HCT116 (cell line): ENCODE results near the gene CDH13. TPM values are rescaled to one million over a fixed set of nuclear protein-coding genes. Genes with fewer than 3 reads are reported as not detected.

Source experiments
- ATAC-seq: fragments of 200-7000 bp; cut with Tn5 transposase; 2 replicates; pipeline ENCODE4 v1.9.1; 2020; ENCODE audit warnings: mild to moderate bottlenecking, moderate library complexity
- BruUV-seq: library from RNA; stranded (reverse); fragments of 400-500 nt; replicated peaks from 2 replicates; lab custom pipeline; 2021; lab: Mats Ljungman, UMichigan
- CTCF ChIA-PET: fragments of 300-600 bp; sonication (Branson Sonifier 250); formaldehyde crosslinking; loops from one replicate; lab custom pipeline; 2021; ENCODE audit warnings: antibody characterized with exemption; lab: Charles Lee
- POLR2A ChIA-PET: fragments of 300-600, 350-600 bp; sonication (Branson Sonifier 250); formaldehyde crosslinking; loops from one replicate; lab custom pipeline; 2021; ENCODE audit warnings: antibody characterized with exemption; lab: Charles Lee
- RAD21 ChIA-PET, 2 experiments: fragments of 300-600 bp; sonication (Branson Sonifier 250); formaldehyde crosslinking; loops; one replicate each; lab custom pipeline; 2023; ENCODE audit warnings: low total read pairs in 2 of 2; ENCODE audit not compliant: uncharacterized antibody in 2 of 2, unreplicated experiment in 2 of 2, low non-redundant PET in 1 of 2; lab: Charles Lee
- DNase-seq: peaks from one replicate; pipeline ENCODE4 v3.0.0-alpha.2; 2010; ENCODE audit warnings: low read depth, low spot score
- H2AFZ ChIP-seq: fragments of 200-600 bp; shearing (Covaris generic), sonication (generic); 2 replicates; pipeline ENCODE4 v1.6.1; 2017; ENCODE audit warnings: low read depth, mixed run types, mixed read lengths, antibody characterized with exemption, low read length; ENCODE audit not compliant: poor library complexity, severe bottlenecking
- H3K27ac ChIP-seq: 2 replicates; pipeline ENCODE4 v1.5.1; 2012; ENCODE audit warnings: low read depth, low read length
- H3K27me3 ChIP-seq: fragments of 200-600 bp; sonication (generic); 2 replicates; pipeline ENCODE4 v1.6.1; 2016; ENCODE audit warnings: mixed run types, low read length, mixed read lengths; ENCODE audit not compliant: insufficient read depth
- H3K36me3 ChIP-seq, 2 experiments: fragments of 200-500 bp in 1 of 2; fragments of 200-600 bp in 1 of 2; sonication (Bioruptor generic) in 1 of 2; sonication (generic) in 1 of 2; 2 replicates each; pipeline versions ENCODE4 v1.5.1 to v1.6.1; 2014 to 2016; ENCODE audit warnings: low read length in 2 of 2, inconsistent platforms in 1 of 2, mixed read lengths in 1 of 2, mixed run types in 1 of 2; ENCODE audit not compliant: insufficient read depth in 2 of 2, control insufficient read depth in 1 of 2
- H3K4me1 ChIP-seq, 2 experiments: fragments of 200-600 bp in 1 of 2; sonication (generic) in 1 of 2; 2 replicates each; pipeline versions ENCODE4 v1.5.1 to v1.6.1; 2012 to 2017; ENCODE audit warnings: low read length in 2 of 2, inconsistent platforms in 1 of 2, mild to moderate bottlenecking in 1 of 2, mixed read lengths in 1 of 2, mixed run types in 1 of 2, moderate library complexity in 1 of 2; ENCODE audit not compliant: insufficient read depth in 2 of 2, control insufficient read depth in 1 of 2
- H3K4me2 ChIP-seq: fragments of 200-600 bp; sonication (generic); 2 replicates; pipeline ENCODE4 v1.6.1; 2017; ENCODE audit warnings: mixed run types, low read length, mixed read lengths
- H3K4me3 ChIP-seq, 2 experiments: fragments of 200-600 bp in 1 of 2; sonication (generic) in 1 of 2; replicated peaks in 1 of 2; 2 replicates each; pipeline ENCODE4 v1.5.1; 2011 to 2016; ENCODE audit warnings: low read length in 2 of 2, control low read depth in 1 of 2, low read depth in 1 of 2, mild to moderate bottlenecking in 1 of 2, mixed read lengths in 1 of 2, mixed run types in 1 of 2
- H3K79me2 ChIP-seq: fragments of 200-600 bp; sonication (generic); 2 replicates; pipeline ENCODE4 v1.6.1; 2017; ENCODE audit warnings: mild to moderate bottlenecking, mixed run types, low read length, moderate library complexity, mixed read lengths; ENCODE audit not compliant: insufficient read depth
- H3K9ac ChIP-seq: fragments of 200-600 bp; sonication (generic); 2 replicates; pipeline ENCODE4 v1.6.1; 2016; ENCODE audit warnings: low read length, mixed read lengths
- H3K9me2 ChIP-seq: fragments of 200-600 bp; sonication (generic), shearing (Covaris generic); 2 replicates; pipeline ENCODE4 v1.6.1; 2017; ENCODE audit warnings: mixed run types, mild to moderate bottlenecking, moderate library complexity; ENCODE audit not compliant: insufficient read depth
- H3K9me3 ChIP-seq, 2 experiments: fragments of 200-500 bp in 1 of 2; fragments of 200-600 bp in 1 of 2; sonication (Bioruptor generic) in 1 of 2; sonication (generic) in 1 of 2; 2 replicates each; pipeline ENCODE4 v1.6.1; 2014 to 2017; ENCODE audit warnings: low read length in 2 of 2, mixed read lengths in 2 of 2, inconsistent platforms in 1 of 2, low read depth in 1 of 2, mild to moderate bottlenecking in 1 of 2, mixed run types in 1 of 2, moderate library complexity in 1 of 2; ENCODE audit not compliant: control insufficient read depth in 1 of 2, insufficient read depth in 1 of 2
- H4K20me1 ChIP-seq: fragments of 200-600 bp; sonication (generic), shearing (Covaris generic); 2 replicates; pipeline ENCODE4 v1.6.1; 2017; ENCODE audit warnings: mixed run types, mild to moderate bottlenecking, moderate library complexity; ENCODE audit not compliant: insufficient read depth
- EGR1 ChIP-seq: IDR thresholded peaks from 2 replicates; pipeline ENCODE4 v1.6.1; 2012; ENCODE audit warnings: low read depth
- ELF1 ChIP-seq: IDR thresholded peaks from 2 replicates; pipeline ENCODE4 v1.6.1; 2012; ENCODE audit warnings: low read depth, borderline replicate concordance
- MAX ChIP-seq: IDR thresholded peaks from 2 replicates; pipeline ENCODE4 v1.6.1; 2012
- POLR2A ChIP-seq: IDR thresholded peaks from 2 replicates; pipeline ENCODE4 v1.7.0; 2011; ENCODE audit warnings: borderline replicate concordance; ENCODE audit not compliant: insufficient read depth, insufficient read length; ENCODE audit errors: extremely low read depth
- ZNF274 ChIP-seq: fragments of 200-500 bp; sonication (Bioruptor generic); IDR thresholded peaks from 2 replicates; pipeline ENCODE4 v1.6.1; 2014; ENCODE audit warnings: mild to moderate bottlenecking, low read depth, low read length, inconsistent platforms
- intact Hi-C: fragments of 100-400 bp; cut with micrococcal nuclease; formaldehyde crosslinking; loops from 2 replicates; pipeline ENCODE4 v1.10.0; 2022
- total RNA-seq: library from RNA; stranded (reverse); gene quantifications from one replicate; pipeline ENCODE4 v1.2.1, GENCODE V29; 2021; ENCODE audit not compliant: unreplicated experiment

CDH13 gene
- total RNA-seq, 1 experiment from 2014 or later, result not detected

- Histone ChIP-seq H3K79me2 (no peaks in the 10 kb centered on the region), H3K4me2 (no peak overlapping the region), H3K9me2 (no peaks in the 10 kb centered on the region), H3K9ac (no peak overlapping the region), H3K36me3 (no peaks in the 10 kb centered on the region), H3K4me3 (no peak overlapping the region), H4K20me1 (no peaks in the 10 kb centered on the region), H3K9me3 (peaks cover 0 to 1% of the 10 kb centered on the region in 2 experiments; a peak in 1 of 4 replicates), H2AFZ (no peak overlapping the region), H3K27me3 (no peaks in the 10 kb centered on the region)
- DNase-seq, result no peak
- ChIA-PET POLR2A (no interaction called here), RAD21 (no interaction called here)
- BruUV-seq, result no TSS peak
- no peak for ATAC-seq
- intact Hi-C loops, result no loop called here
- TF ChIP-seq EGR1 (no peak), ZNF274 (no peak)
- TF ChIP-seq, all 23 proteins: peak for 0
- H3K4me1 ChIP-seq, result no peaks in the 10 kb centered on the region
- no peak overlapping the region for H3K27ac ChIP-seq
- CTCF ChIA-PET, result no interaction called here
These were observed 174.6 kb downstream of the CDH13 start for GRCh38 chr16:82801361-82801760.

DNA sequence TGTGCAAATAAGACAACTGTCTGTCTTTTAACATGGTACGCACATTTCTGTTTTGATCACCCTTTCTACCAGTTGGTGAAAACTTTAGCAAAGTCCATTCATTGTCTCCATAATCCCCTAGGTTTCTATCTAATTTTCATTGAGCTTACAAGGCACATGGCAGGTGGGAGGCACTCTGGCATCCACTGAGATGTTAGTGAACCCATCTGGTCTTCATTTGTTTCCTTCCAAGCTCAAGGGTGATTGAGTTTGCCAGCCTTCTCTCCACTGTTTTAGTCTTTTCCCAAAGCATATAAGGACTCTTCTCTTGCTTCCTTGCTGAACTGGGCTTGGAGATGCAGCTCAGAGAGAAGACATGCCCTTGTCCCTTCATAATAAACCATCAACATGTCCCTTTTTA is 179.1 kb downstream of the CDH13 start:
- ChIA-PET RAD21 (no interaction called here), POLR2A (no interaction called here), CTCF (no interaction called here)
- Histone ChIP-seq H3K36me3 (no peaks in the 10 kb centered on the region), H3K4me3 (no peak overlapping the region), H3K27me3 (no peaks in the 10 kb centered on the region), H3K79me2 (no peaks in the 10 kb centered on the region), H3K9me3 (peaks cover 0 to 9% of the 10 kb centered on the region in 2 experiments; a peak in 1 of 4 replicates), H3K9ac (no peak overlapping the region), H3K4me2 (no peak overlapping the region), H3K9me2 (no peaks in the 10 kb centered on the region), H3K4me1 (no peaks in the 10 kb centered on the region), H3K27ac (no peak overlapping the region), H4K20me1 (no peaks in the 10 kb centered on the region), H2AFZ (no peak overlapping the region)
- no peak for DNase-seq
- BruUV-seq, result no TSS peak
- intact Hi-C loops, result no loop called here
- ATAC-seq, result no peak
- no peak for TF ChIP-seq ELF1
- TF ChIP-seq POLR2A, result no peak
- no peak for TF ChIP-seq MAX
